ENCODE data around the gene SCAMP5. TPM values are rescaled to one million over a fixed set of nuclear protein-coding genes. Genes with fewer than 3 reads are reported as not detected.
A peak's percentile ranks its signal among the peaks of the same experiment; 100 is the strongest.

Gene SCAMP5
- total RNA-seq, 3 donors from 2014 or later (not counting 1 experiment from before 2014, with no cell fraction given) = 0.09 to 2.7 (median 0.54) TPM

DNA sequence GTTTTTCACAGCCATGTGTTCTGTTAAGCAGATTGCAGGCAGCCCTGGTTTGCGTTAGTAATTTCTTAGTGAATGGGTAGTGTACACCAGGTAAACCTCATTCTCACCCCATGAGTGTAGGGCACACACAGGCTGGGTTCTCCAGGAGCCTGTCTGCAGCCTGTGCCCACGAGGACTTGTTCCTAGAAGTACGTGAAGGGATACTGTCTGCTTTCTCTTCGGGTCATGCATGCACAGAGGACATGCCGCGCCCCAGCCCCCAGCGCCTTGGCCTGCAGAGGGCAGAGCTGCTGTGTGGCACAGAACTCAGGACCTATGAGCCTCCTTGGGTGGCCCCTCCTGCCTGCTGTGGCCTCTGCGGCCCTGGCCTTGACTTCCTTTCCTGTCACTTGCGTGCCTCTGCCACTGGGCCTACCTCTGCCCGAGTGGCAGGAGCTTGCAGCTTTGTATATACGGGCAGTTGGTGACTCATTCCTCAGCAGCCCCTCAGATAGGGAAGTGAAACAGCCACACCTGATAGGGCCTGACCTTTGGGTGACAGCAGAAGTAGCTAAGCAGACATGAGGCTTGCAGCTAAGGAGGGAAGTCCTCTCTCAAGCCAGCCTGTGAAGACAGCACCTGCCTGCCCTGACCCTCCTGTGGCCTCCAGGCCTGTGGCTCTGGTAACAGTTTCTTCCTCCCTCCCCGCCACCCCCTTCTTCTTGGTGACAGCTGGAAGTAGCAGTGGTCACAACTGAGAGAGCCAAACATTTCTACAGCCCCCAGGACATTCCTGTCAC is 47.6 kb downstream of the SCAMP5 start:
- H3K9me3 ChIP-seq (ENCODE audit: control insufficient read depth, insufficient read depth, low read length) = no peaks in the 10 kb centered on the region
- peaks cover 67% of the 10 kb centered on the region for H3K4me1 ChIP-seq (ENCODE audit: control insufficient read depth, insufficient read depth, low read length)
- 5% methylated on average over 11 of the region's 12 CpGs for WGBS (ENCODE audit: insufficient coverage)
- Mint-ChIP-seq H3K4me1 (peaks cover 62 to 72% of the 10 kb centered on the region in 2 donors), H3K4me3 (peak overlapping the region; percentile 39), H3K27ac (peak overlapping the region; percentile 86 to 89), H3K9me3 (no peaks in the 10 kb centered on the region), H3K27me3 (ENCODE audit: low read depth in 2 of 2) (no peaks in the 10 kb centered on the region), H3K36me3 (no peaks in the 10 kb centered on the region)
- H3K4me3 ChIP-seq (ENCODE audit: low read length) = no peak overlapping the region
- peak overlapping the region; percentile 96 for H3K27ac ChIP-seq (ENCODE audit: low read length)
- H3K27me3 ChIP-seq (ENCODE audit: control insufficient read depth, insufficient read depth, low read length) = no peaks in the 10 kb centered on the region
- intact Hi-C loops (cut with micrococcal nuclease) = loop anchor here (1.0 to 2.0 kb wide), 4 partner anchors 14 to 159 kb away; no protein-coding TSS in a partner anchor
- ATAC-seq (peak; percentile 86 to 92 (median 89)), DNase-seq (peak; percentile 70 to 81)
- no peaks in the 10 kb centered on the region for H3K36me3 ChIP-seq (ENCODE audit: control insufficient read depth, insufficient read depth, low read length)
- TF ChIP-seq, protein P1, sequence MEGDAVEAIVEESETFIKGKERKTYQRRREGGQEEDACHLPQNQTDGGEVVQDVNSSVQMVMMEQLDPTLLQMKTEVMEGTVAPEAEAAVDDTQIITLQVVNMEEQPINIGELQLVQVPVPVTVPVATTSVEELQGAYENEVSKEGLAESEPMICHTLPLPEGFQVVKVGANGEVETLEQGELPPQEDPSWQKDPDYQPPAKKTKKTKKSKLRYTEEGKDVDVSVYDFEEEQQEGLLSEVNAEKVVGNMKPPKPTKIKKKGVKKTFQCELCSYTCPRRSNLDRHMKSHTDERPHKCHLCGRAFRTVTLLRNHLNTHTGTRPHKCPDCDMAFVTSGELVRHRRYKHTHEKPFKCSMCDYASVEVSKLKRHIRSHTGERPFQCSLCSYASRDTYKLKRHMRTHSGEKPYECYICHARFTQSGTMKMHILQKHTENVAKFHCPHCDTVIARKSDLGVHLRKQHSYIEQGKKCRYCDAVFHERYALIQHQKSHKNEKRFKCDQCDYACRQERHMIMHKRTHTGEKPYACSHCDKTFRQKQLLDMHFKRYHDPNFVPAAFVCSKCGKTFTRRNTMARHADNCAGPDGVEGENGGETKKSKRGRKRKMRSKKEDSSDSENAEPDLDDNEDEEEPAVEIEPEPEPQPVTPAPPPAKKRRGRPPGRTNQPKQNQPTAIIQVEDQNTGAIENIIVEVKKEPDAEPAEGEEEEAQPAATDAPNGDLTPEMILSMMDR (IDR thresholded peaks at IDR 0.05) = peak; percentile 61

DNA sequence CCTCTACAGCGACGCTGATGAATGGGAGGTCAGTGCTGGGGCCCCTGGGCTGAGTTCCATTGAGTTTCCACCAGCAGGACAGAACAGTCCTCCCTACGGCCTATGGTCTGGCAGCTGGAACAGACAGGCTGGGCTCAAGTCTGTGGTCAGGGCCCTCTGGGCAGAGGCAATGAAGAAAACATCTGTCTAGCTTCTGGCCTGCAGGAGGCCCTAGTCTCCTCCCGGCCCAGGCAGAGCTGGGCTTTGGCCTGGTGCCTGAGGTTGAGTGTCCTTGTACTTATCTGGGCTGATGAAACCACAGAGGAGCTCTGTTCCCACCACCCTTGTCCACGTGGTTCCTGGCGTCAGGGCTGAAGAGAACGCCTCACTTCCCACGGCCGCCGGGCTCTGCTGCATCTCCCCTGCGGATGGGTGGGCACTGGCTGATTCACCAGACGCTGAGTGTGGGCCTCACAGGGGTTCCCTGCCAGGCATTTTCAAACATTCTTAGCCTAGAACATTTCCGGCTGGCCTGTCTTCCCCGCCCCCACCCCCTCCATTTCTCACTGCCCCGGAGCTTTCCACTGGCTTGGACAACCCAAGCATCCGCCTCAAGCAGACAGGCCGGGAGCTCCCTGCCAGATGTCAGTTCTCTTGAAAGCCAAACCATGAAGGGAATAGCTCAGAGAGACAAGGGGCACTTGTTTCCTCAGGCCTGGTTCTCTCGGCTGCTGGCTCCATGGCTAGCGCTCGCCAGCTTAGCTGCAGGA is 48.3 kb downstream of the SCAMP5 start:
- Histone ChIP-seq H3K9me3 (ENCODE audit: control insufficient read depth, insufficient read depth, low read length) (no peaks in the 10 kb centered on the region), H3K4me1 (ENCODE audit: control insufficient read depth, insufficient read depth, low read length) (peaks cover 67% of the 10 kb centered on the region), H3K27ac (ENCODE audit: low read length) (peak overlapping the region; percentile 96), H3K4me3 (ENCODE audit: low read length) (no peak overlapping the region), H3K27me3 (ENCODE audit: control insufficient read depth, insufficient read depth, low read length) (no peaks in the 10 kb centered on the region), H3K36me3 (ENCODE audit: control insufficient read depth, insufficient read depth, low read length) (peaks cover 4% of the 10 kb centered on the region)
- peaks cover 56 to 66% of the 10 kb centered on the region in 2 donors for H3K4me1 Mint-ChIP-seq
- ATAC-seq (peak; percentile 16 to 62 (median 22)), DNase-seq (peak; percentile 39 to 57)
- H3K9me3 Mint-ChIP-seq = no peaks in the 10 kb centered on the region
- no peaks in the 10 kb centered on the region for H3K36me3 Mint-ChIP-seq
- intact Hi-C loops (cut with micrococcal nuclease) = loop anchor here (1.0 to 2.0 kb wide), 4 partner anchors 15 to 159 kb away; no protein-coding TSS in a partner anchor
- TF ChIP-seq, protein P1 (IDR thresholded peaks at IDR 0.05) = no peak
- H3K27ac Mint-ChIP-seq = peak overlapping the region; percentile 86 to 89
- peak overlapping the region; percentile 62 for H3K4me3 Mint-ChIP-seq
- WGBS (ENCODE audit: insufficient coverage) = 31% methylated on average over 20 of the region's 20 CpGs
- no peaks in the 10 kb centered on the region for H3K27me3 Mint-ChIP-seq (ENCODE audit: low read depth in 2 of 2)

DNA sequence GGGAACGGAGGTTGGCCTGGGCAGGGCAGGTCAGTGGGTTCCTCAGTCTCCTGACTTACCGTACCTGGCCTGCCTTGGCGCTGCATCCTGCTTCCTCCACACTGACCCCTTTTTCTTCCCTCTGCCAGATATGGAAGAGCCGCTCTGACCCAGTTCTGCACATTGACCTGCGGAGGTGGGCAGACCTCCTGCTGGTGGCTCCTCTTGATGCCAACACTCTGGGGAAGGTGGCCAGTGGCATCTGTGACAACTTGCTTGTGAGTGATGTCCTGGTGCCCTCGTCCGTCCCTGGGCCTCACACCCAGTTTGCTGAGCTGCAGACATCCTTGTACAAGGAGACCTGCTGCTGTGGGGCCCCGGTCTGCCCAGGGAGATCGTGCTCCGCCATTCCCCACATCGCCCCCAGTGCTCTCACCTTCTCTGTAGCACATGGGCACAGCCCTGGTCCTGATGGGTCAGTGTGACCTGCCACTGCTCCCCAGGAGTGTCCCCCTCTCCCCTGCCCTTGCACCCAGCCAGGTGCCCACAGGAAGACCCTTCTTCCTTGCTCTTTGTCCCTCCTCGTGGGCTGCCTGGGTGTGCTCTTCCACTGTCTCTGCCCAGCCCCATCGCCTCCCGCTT is 49.0 kb downstream of the SCAMP5 start:
- intact Hi-C loops (cut with micrococcal nuclease) = no loop called here
- Mint-ChIP-seq H3K27me3 (ENCODE audit: low read depth in 2 of 2) (no peaks in the 10 kb centered on the region), H3K36me3 (no peaks in the 10 kb centered on the region), H3K27ac (peak overlapping the region; percentile 86 to 89), H3K4me3 (peak overlapping the region; percentile 59), H3K4me1 (peaks cover 51 to 59% of the 10 kb centered on the region in 2 donors), H3K9me3 (no peaks in the 10 kb centered on the region)
- ATAC-seq (no peak), DNase-seq (no peak)
- Histone ChIP-seq H3K27ac (ENCODE audit: low read length) (peak overlapping the region; percentile 96), H3K4me1 (ENCODE audit: control insufficient read depth, insufficient read depth, low read length) (peaks cover 67% of the 10 kb centered on the region), H3K9me3 (ENCODE audit: control insufficient read depth, insufficient read depth, low read length) (no peaks in the 10 kb centered on the region), H3K27me3 (ENCODE audit: control insufficient read depth, insufficient read depth, low read length) (no peaks in the 10 kb centered on the region), H3K36me3 (ENCODE audit: control insufficient read depth, insufficient read depth, low read length) (peaks cover 5% of the 10 kb centered on the region), H3K4me3 (ENCODE audit: low read length) (no peak overlapping the region)
- 87% methylated on average over 14 of the region's 14 CpGs for WGBS (ENCODE audit: insufficient coverage)
- TF ChIP-seq, protein P1 (IDR thresholded peaks at IDR 0.05) = no peak
